ENCODE results near the gene PIP5K1C. TPM values are rescaled to one million over a fixed set of nuclear protein-coding genes. Genes with fewer than 3 reads are reported as not detected.

PIP5K1C gene
- total RNA-seq, 1 donor from 2014 or later = 11.7 TPM

DNA sequence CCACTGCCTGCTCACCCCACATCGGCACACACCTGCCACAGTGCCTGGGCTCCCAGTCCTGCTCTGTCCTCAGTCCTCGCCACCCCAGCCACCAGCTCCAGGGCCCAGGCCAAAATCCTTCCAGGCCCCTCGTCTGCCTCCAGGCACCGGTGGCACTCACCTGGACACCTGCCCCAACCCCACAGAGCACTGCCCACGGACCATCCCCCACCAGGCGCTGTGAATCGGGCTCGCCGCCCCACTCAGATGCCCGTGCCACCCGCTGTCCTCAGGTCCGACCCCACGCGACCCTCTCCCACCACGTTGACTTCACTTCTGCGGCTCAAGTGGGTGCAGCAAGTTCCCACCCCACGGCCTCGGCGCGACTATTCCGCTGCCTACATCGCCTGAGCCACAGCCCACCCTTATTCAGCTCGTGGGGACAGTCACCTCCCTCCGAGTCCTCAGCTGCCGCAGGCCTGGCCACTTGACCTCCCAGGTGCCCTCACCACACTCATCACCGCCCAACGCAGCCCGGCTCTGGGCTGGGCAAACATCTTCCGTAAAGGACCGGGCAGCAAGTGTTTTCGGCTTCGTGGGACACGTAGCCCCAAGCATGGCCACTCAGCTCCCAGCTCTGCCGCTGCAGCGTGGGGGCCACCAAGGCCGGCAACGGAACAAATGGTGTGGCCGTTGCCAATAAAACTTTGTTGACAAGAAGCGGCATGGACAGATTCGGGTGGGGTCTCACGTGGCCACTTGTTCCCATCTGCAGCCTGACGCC, 5.7 kb downstream of the PIP5K1C start:
- DNase-seq (ENCODE audit: low read depth) = no peak
- H3K4me3 ChIP-seq (ENCODE audit: low read depth, low read length) = no peak overlapping the region
- TF ChIP-seq, protein P1, sequence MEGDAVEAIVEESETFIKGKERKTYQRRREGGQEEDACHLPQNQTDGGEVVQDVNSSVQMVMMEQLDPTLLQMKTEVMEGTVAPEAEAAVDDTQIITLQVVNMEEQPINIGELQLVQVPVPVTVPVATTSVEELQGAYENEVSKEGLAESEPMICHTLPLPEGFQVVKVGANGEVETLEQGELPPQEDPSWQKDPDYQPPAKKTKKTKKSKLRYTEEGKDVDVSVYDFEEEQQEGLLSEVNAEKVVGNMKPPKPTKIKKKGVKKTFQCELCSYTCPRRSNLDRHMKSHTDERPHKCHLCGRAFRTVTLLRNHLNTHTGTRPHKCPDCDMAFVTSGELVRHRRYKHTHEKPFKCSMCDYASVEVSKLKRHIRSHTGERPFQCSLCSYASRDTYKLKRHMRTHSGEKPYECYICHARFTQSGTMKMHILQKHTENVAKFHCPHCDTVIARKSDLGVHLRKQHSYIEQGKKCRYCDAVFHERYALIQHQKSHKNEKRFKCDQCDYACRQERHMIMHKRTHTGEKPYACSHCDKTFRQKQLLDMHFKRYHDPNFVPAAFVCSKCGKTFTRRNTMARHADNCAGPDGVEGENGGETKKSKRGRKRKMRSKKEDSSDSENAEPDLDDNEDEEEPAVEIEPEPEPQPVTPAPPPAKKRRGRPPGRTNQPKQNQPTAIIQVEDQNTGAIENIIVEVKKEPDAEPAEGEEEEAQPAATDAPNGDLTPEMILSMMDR (conservative IDR thresholded peaks at IDR 0.05; ENCODE audit: low read depth, low read length) = no peak

DNA sequence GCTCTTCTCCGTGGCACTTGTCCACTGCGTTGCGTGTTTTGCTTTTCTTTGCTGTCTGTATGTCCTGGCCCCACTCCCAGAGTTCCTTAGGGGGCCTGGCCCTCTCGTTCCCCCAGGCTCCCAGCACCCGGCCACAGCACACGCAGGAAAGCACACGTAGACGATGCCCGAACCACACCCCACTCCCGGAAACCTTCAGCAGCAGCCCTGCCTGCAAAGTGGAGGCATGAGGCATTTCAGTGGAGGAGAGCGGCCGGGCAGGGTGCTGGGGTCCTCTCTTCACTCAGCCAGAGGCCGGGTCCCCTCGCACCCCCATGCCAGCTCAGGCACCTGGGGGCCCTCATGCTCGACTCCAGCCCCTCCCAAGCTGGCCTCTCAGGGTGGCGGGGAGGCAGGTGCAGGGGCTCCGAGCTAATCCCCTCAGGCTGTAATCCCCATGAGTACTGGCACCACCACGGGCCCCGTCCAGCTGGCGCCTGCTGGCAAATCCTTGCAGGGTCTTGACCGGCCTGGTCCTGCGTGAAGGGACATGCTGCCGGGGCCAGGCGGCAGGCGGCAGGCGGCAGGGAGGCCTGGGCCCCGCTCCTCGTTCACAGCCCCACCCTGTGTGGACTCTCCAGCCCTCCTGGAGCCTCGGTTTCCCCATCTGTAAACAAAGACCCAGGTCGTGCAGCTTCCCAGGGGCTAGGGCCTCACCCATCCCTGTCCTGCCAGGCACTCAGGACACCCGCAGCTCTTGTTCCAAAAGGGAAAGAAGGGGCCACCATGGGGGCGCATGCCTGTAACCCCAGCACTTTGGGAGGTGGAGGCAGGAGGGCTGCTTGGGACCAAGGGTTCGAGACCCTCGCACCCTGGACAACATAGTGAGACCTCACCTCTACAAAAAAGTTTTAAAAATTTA, 7.0 kb downstream of the PIP5K1C start:
- TF ChIP-seq, protein P1 (conservative IDR thresholded peaks at IDR 0.05; ENCODE audit: low read depth, low read length) = no peak
- no peak overlapping the region for H3K4me3 ChIP-seq (ENCODE audit: low read depth, low read length)
- no peak for DNase-seq (ENCODE audit: low read depth)

- DNase-seq (ENCODE audit: low read depth) = no peak
These were observed 7.9 kb downstream of the PIP5K1C start for GRCh38 chr19:3692141-3693024.

DNA sequence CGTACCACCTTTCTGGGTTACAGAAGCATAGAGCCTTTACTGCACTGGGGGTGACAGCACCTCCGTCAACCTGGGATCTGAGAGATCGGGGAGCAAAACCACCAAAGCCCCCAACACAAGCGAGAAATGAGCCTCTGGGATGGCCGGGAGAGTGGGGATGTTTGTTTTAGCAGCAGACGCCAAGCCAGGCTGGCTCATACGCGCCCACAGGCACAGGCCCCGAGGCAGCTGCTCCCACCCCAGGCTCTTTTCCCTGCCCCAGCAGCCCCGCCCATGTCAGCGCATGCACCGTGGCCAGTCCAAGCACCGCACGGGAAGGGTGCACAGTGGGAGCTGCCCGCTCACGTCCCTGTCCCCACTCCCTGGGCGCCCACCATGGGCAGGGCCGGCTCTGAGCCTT, 8.5 kb downstream of the PIP5K1C start:
- TF ChIP-seq, protein P1 (conservative IDR thresholded peaks at IDR 0.05; ENCODE audit: low read depth, low read length) = no peak
- no peak overlapping the region for H3K4me3 ChIP-seq (ENCODE audit: low read depth, low read length)
- no peak for DNase-seq (ENCODE audit: low read depth)

More at GRCh38 chr19:3692141-3693024, 7.9 kb downstream of the PIP5K1C start:
- no peak overlapping the region for H3K4me3 ChIP-seq (ENCODE audit: low read depth, low read length)
- TF ChIP-seq, protein P1 (conservative IDR thresholded peaks at IDR 0.05; ENCODE audit: low read depth, low read length) = peak; percentile 58

DNA sequence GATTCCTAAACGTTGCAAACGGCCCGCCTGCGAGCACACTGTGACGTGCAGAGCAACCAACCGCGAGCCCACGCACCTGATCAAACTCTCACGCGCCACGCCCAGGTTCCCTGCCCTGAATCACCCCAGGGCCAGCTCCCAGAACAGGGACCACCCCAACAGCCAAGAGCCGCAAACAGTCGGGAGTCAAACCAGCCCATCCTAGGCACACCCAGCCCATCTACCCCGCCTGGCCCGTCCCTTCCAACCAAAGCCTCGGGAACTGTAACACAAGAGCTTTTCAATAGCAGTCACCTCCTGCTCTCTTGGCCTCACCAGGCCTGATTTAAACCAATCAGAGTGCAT, 8.9 kb downstream of the PIP5K1C start:
- TF ChIP-seq, protein P1 (conservative IDR thresholded peaks at IDR 0.05; ENCODE audit: low read depth, low read length) = no peak
- DNase-seq (ENCODE audit: low read depth) = no peak
- H3K4me3 ChIP-seq (ENCODE audit: low read depth, low read length) = no peak overlapping the region

- no peak for DNase-seq (ENCODE audit: low read depth)
- H3K4me3 ChIP-seq (ENCODE audit: low read depth, low read length) = no peak overlapping the region
These were observed 9.5 kb downstream of the PIP5K1C start for GRCh38 chr19:3690551-3691371.

More at GRCh38 chr19:3690551-3691371, 9.5 kb downstream of the PIP5K1C start:
- TF ChIP-seq, protein P1 (conservative IDR thresholded peaks at IDR 0.05; ENCODE audit: low read depth, low read length) = no peak

Measured in epithelial cell of proximal tubule (primary cell).